OCI-LY1 (cell line): ENCODE measurements around the gene SPSB3.

ENCODE experiments used
- EZH2 ChIP-seq: fragments of 200-600 bp; sonication (generic), shearing (Covaris generic); IDR thresholded peaks from 2 replicates; pipeline ENCODE4 v1.8.0; 2017; ENCODE audit warnings: borderline replicate concordance, mixed run types, mild to moderate bottlenecking, antibody characterized with exemption, low read length, moderate library complexity, mixed read lengths
- TF ChIP-seq, protein P1 (sequence below): fragments of 200-600 bp; sonication (generic), shearing (Covaris generic); IDR thresholded peaks from 2 replicates; pipeline ENCODE4 v1.5.1; 2017; ENCODE audit warnings: mild to moderate bottlenecking, antibody characterized with exemption, low read length, moderate library complexity, mixed read lengths

DNA sequence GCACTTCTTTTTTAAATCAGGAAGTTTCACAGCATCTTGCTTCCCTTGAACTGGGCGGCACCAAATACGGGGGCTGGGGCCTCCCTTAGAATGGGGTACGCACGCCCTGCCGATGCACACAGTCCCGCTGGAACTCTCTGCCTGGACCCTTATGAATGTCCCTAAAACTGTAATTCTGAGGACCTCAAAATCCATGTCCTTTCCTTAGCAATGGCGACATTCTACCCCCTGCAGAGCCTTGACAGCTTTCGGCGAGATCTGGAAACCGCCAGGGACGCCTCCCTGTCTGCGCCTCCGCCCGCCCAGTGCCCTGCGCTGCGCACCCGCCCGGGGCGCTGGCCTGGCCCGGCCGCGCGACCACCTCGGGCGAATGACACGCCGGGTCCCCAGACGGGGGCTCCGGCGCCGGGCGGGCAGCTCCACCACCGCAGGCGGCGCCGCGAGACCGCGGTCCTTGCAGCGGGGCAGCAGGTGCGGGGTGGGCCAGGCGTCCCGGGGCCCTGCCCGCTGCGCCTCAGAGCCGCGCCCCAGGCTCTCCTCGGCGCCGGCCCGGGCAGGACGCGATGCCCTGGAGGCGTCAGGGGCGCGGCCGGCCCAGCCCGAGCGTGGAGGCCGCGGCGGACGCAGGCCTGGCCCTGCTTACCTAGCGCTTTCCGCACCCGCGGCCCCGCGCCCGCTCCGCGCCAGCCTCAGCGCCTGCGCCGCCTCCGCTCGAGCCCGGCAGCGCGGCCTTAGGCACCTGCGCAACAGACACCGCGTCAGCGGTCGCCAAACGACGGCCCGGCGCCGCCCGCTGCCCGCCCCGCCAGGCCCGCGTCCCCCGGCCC is 43.7 kb upstream of the SPSB3 start:
- TF ChIP-seq, protein P1, sequence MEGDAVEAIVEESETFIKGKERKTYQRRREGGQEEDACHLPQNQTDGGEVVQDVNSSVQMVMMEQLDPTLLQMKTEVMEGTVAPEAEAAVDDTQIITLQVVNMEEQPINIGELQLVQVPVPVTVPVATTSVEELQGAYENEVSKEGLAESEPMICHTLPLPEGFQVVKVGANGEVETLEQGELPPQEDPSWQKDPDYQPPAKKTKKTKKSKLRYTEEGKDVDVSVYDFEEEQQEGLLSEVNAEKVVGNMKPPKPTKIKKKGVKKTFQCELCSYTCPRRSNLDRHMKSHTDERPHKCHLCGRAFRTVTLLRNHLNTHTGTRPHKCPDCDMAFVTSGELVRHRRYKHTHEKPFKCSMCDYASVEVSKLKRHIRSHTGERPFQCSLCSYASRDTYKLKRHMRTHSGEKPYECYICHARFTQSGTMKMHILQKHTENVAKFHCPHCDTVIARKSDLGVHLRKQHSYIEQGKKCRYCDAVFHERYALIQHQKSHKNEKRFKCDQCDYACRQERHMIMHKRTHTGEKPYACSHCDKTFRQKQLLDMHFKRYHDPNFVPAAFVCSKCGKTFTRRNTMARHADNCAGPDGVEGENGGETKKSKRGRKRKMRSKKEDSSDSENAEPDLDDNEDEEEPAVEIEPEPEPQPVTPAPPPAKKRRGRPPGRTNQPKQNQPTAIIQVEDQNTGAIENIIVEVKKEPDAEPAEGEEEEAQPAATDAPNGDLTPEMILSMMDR: no peak
- TF ChIP-seq EZH2: no peak
